Glomerular endothelial cell (primary cell): ENCODE results near the gene HOATZ. TPM values are rescaled to one million over a fixed set of nuclear protein-coding genes. Genes with fewer than 3 reads are reported as not detected.

Experiments
- DNase-seq: peaks from one replicate; pipeline ENCODE4 v3.0.0-alpha.2; 2011; ENCODE audit warnings: low read depth, low spot score; ENCODE audit errors: extremely low read depth
- total RNA-seq: library from RNA; depleted of rRNA; stranded (reverse); fragments of >200 nt; gene quantifications from 2 replicates; pipeline ENCODE4 v1.2.3, GENCODE V29; 2015

HOATZ gene
- total RNA-seq, 1 donor from 2014 or later = not detected

GRCh38 chr11:111574373-111575225 lies 60.0 kb downstream of the HOATZ start:
- no peak for DNase-seq

GRCh38 chr11:111575740-111576139 lies 61.2 kb downstream of the HOATZ start:
- DNase-seq = no peak

- DNase-seq = no peak
Measured at GRCh38 chr11:111577821-111578220, 63.2 kb downstream of the HOATZ start.

GRCh38 chr11:111581341-111581740 lies 66.8 kb downstream of the HOATZ start:
- DNase-seq = no peak

- no peak for DNase-seq
Measured at GRCh38 chr11:111582163-111582562, 67.6 kb downstream of the HOATZ start.

- DNase-seq = no peak
Measured at GRCh38 chr11:111582881-111583280, 68.3 kb downstream of the HOATZ start.

- no peak for DNase-seq
Measured at GRCh38 chr11:111585371-111585770, 70.8 kb downstream of the HOATZ start.

GRCh38 chr11:111586388-111586831 lies 71.8 kb downstream of the HOATZ start:
- no peak for DNase-seq

Other genes with a start within 250 kb of the HOATZ start
- not detected in 2 replicates for gene POU2AF3, start 216.2 kb upstream of the HOATZ start, total RNA-seq
- not detected in 2 replicates for gene POU2AF1, start 135.5 kb upstream of the HOATZ start, total RNA-seq
- not detected in 2 replicates for gene BTG4, start 2.4 kb upstream of the HOATZ start, total RNA-seq
- 19.3 and 29.6 TPM in 2 replicates for gene LAYN, start 25.9 kb downstream of the HOATZ start, total RNA-seq
- 12.2 and 13.8 TPM in 2 replicates for gene SIK2, start 87.7 kb downstream of the HOATZ start, total RNA-seq